Middle frontal gyrus (tissue), 1 donor: ENCODE data around the gene ACBD6.

Experiments
- DNase-seq: peaks from one replicate; pipeline ENCODE4 v3.0.0-alpha.2; 2015; ENCODE audit warnings: low spot score; ENCODE audit errors: extremely low spot score

Gene ACBD6

GRCh38 chr1:180372728-180373127 is 129.6 kb downstream of the ACBD6 start:
- DNase-seq, result no peak

DNA sequence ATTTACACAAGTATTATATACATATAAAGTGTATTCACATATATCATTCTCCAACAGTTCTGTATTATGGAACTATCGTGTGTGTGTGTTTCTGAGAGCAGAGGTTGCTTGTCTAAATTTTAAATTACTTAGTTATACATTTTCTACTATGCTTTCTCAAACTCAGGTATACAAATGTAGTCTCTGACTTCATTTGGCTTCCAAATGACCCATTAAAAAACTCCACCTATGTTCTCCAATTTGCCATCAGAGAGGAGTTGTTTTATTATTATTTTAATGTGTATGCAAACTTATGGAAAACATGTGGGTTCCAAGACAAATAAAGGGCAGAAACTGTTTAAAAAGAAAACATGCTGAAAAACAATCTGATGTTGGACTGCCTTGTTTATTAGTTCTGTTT is 131.8 kb downstream of the ACBD6 start:
- no peak for DNase-seq

- no peak for DNase-seq
These were observed 132.2 kb downstream of the ACBD6 start for GRCh38 chr1:180370188-180370587.

- no peak for DNase-seq
These were observed 133.3 kb downstream of the ACBD6 start for GRCh38 chr1:180369061-180369460.

GRCh38 chr1:180366371-180367068 is 135.9 kb downstream of the ACBD6 start:
- no peak for DNase-seq

DNA sequence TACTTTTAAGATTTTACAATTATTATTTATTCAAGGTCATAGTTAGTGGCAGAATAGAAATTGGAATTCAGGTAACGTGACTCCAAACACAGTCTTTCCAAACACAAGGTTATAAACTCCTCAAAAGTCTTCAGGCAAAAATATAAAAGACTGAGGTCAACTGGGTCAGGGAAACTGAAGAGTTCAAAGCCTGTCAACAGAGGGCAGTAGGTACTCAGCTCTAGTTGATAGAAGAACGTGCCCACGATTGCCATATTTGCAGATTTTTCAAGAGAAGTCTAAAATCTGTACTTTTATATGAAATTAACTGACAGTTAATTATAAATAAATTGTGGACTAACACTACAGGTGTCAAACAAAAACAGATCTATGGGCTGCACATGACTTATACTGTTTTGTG is 137.3 kb downstream of the ACBD6 start:
- no peak for DNase-seq

GRCh38 chr1:180363246-180363995 is 139.0 kb downstream of the ACBD6 start:
- DNase-seq, result no peak

- DNase-seq, result no peak
These were observed 141.9 kb downstream of the ACBD6 start for GRCh38 chr1:180360333-180361075.

DNA sequence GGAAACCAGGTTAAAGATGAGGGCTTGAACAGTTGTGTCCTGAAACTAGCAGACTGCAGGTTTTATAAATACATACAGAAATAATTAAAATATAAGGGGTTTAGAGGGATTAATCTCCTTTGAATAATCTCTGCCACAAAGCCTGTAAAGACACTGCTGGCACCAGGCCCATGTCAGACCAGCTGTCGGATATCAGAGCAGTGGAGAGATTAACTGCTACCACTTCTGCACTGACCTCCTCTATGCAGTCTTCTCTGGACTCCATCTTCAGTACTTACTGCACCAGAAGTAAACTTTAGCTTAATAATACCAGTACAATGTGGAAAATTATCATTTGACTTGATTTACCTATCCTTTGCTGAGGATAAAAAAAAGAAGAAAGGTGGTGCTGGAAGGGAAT is 143.7 kb downstream of the ACBD6 start:
- DNase-seq, result no peak

DNA sequence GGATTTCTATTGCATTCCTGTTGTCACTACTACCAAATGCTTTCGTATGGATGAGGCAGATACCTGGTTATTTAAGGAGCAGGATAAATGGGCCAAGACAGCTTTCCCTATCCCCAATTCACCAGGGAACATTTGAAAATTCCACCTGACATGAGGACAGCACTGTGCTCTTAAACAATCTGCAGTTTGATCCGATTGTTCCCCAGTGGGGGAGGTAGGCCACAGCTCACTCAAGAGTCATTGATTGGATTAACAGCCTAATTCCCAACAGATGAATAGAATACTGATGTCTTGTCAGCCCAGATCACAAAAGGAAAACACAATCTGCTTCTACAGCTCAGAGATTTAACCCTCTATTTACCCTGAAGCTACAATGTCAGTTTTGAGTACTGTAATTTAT is 148.4 kb downstream of the ACBD6 start:
- DNase-seq, result no peak

- DNase-seq, result no peak
These were observed 149.8 kb downstream of the ACBD6 start for GRCh38 chr1:180352588-180352987.

- DNase-seq, result no peak
These were observed 150.4 kb downstream of the ACBD6 start for GRCh38 chr1:180352021-180352420.

GRCh38 chr1:180345148-180345547 is 157.2 kb downstream of the ACBD6 start:
- DNase-seq, result no peak

DNA sequence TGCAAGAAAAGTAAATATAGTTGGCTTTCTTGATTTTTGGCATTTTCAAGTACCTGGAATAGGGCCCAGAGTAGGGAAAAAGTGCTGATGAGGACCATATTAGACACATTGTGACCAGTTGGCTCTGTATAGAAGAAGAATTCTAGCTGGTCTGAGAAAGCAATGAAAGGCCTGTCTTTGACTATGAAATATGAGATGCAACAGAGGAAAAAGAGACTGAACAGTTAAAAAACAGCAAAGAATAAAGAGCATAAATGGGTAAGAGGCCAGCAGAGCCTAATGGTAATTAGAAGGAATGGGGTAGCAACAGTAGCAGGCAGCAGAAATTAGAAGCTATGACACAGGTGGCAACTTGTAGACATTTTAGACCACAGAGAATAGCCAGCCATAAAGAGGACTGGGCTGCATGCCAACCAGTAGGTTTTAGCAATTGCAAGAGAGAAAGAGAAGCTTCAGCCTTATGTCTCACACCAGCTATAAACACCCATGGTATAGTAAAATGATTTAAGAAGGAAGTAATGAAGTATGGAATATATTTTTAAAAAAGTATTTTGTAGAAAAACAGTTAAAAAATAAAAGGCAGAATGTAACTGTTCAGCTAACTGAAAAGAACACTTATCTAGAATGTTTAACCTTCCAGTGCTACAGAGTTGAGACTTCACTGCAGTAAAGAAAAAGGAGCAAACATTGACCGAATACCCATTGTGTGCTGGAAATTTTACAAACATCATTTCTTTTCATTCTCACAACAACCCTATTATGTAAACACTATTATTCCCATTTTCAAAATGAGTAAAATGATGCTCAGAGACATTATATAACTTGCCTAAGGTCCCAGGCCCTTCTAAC is 158.2 kb downstream of the ACBD6 start:
- DNase-seq, result no peak

- DNase-seq, result no peak
These were observed 175.3 kb downstream of the ACBD6 start for GRCh38 chr1:180327089-180327488.

GRCh38 chr1:180312926-180313325 is 189.5 kb downstream of the ACBD6 start:
- no peak for DNase-seq

DNA sequence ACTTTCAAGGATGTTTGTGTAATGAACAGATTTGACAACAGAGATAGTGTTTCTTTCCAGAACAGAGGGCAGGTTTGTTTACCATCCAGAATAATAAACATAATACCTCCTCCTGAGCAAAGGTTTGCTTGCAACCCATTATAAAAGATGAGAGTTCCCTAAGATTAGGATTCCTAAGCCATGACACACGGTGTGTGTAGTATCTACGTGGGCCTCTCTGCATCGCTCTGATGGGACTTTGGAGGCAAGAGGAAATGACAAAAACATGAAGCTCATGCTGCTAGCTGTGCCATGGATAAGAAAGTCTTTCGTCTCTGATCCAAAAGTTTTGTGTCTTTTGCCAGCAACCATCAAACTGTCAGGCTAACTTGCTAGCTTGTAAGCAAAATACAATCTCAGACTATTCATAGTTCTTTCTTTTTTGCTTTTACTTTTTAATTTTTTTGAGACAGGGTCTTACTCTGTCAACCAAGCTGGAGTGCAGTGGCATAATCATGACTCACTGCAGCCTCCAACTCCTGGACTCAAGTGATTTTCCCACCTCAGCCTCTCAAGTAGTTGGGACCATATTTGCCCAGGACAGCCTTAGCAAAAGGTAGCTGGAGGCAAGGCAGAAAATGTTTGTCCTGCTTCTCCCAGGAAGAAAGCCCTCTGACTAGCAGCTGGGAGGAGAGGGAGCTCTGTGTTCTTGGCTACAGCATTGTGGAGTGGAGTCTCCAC is 191.2 kb downstream of the ACBD6 start:
- DNase-seq, result no peak

GRCh38 chr1:180310095-180310494 is 192.3 kb downstream of the ACBD6 start:
- no peak for DNase-seq

DNA sequence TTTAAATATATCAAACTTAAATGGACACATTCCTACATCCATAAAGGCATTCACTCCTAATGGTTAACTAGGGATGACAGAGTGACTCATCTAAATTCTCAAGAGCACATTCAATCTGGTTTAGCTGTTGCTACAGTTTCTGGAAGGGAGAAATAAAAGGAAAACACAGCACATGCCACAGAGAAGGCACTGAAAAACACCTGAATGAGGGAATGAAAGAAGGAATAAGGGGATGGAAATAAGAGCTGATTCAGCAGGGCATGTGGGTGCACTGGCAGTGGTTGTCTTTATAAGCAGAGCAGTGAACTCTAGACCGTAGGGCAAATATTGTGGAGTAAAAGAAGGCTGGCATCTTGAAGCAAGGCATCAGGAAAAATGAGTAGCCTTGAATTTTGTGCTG is 193.0 kb downstream of the ACBD6 start:
- no peak for DNase-seq

DNA sequence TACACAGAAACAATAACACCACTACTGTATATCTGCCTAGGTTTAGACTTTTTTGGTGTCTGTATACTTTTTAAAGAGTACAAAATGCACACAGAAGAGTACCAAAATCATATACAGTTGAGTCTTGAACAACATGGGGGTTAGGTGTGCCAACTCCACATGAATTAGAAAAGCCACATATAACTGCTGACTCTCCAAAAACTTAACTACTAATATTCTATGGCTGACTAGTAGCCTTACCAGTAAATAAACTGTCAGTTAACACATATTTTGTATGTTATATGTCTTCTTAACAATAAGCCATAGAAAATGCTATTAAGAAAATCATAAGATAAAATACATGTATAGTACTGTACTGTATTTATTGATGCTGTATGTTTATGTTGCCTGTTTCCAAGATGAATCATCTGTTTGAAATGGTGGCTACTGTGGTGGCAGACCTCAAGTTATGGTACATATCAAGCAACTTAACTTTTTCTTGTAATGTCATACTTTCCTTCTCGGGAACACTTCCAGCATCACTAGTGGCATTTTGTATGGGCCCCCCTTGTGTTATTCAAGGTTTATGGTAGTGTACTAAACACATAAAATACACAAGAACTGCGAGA is 201.1 kb downstream of the ACBD6 start:
- no peak for DNase-seq
